Measurements from ENCODE around the gene TRIM54. TPM values are rescaled to one million over a fixed set of nuclear protein-coding genes. Genes with fewer than 3 reads are reported as not detected.

TRIM54 gene
- total and polyA plus RNA-seq, 9 of the 15 experiments (the other 6 are each of a cell fraction or from before 2014, with no cell fraction given) = not detected

GRCh38 chr2:27255187-27255586 lies 27.0 kb upstream of the TRIM54 start (continued):
- TF ChIP-seq SNAPC5 (CRISPR knock-in tag; IDR thresholded peaks at IDR 0.05) (no peak), PRDM10 (IDR thresholded peaks at IDR 0.05; ENCODE audit: partially characterized antibody) (peak; percentile 87), SMAD4 (CRISPR knock-in tag; conservative IDR thresholded peaks at IDR 0.05) (0 out of 2 replicates have a peak, but pooled peaks have one; percentile 39), ZNF57 (CRISPR knock-in tag; IDR thresholded peaks at IDR 0.05) (no peak), SOX6 (IDR thresholded peaks at IDR 0.05) (peak; percentile 54), NCOR1 (IDR thresholded peaks at IDR 0.05) (peak; percentile 76), RCOR1 (IDR thresholded peaks at IDR 0.05; ENCODE audit: borderline replicate concordance in 1 of 2, low read depth in 2 of 2, low read length in 2 of 2) (peak in 1 of 2 experiments; percentile 86; a peak in 2 of 4 replicates), ZNF133 (CRISPR knock-in tag; IDR thresholded peaks at IDR 0.05) (no peak), TFAM (CRISPR knock-in tag; conservative IDR thresholded peaks at IDR 0.05) (no peak), AFF4 (CRISPR knock-in tag; IDR thresholded peaks at IDR 0.05) (no peak), JUND (IDR thresholded peaks at IDR 0.05; ENCODE audit: borderline replicate concordance, low read depth, low read length) (peak; percentile 34; the same call in 1 of the 2 replicates), JUND (tag; IDR thresholded peaks at IDR 0.05; ENCODE audit: borderline replicate concordance, low read depth, low read length) (no peak; the same call in 2 of the 3 replicates), CBFA2T3 (IDR thresholded peaks at IDR 0.05) (peak; percentile 92), HDAC8 (tag; IDR thresholded peaks at IDR 0.05) (no peak), ETS2 (tag; IDR thresholded peaks at IDR 0.05; ENCODE audit: borderline replicate concordance, poor library complexity, severe bottlenecking) (no peak), RBM17 (IDR thresholded peaks at IDR 0.05; ENCODE audit: borderline replicate concordance, low read depth, low read length) (no peak), CREB3L1 (IDR thresholded peaks at IDR 0.05; ENCODE audit: borderline replicate concordance, low read depth) (no peak), RUNX1 (IDR thresholded peaks at IDR 0.05; ENCODE audit: low read depth) (no peak), TFAP4 (CRISPR knock-in tag; IDR thresholded peaks at IDR 0.05; ENCODE audit: borderline replicate concordance) (peak; percentile 67)
